ENCODE results near the gene VNN1.
"Not testable (repeated sequence)": the region's sequence is repeated elsewhere in the genome, so short reads cannot be mapped to it uniquely, and the experiment has no call there.

Gene VNN1

GRCh38 chr6:132708002-132708401, 5.9 kb downstream of the VNN1 start:
- CTCF ChIA-PET, result no interaction called here
- TF ChIP-seq, protein P1, sequence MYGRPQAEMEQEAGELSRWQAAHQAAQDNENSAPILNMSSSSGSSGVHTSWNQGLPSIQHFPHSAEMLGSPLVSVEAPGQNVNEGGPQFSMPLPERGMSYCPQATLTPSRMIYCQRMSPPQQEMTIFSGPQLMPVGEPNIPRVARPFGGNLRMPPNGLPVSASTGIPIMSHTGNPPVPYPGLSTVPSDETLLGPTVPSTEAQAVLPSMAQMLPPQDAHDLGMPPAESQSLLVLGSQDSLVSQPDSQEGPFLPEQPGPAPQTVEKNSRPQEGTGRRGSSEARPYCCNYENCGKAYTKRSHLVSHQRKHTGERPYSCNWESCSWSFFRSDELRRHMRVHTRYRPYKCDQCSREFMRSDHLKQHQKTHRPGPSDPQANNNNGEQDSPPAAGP (tag by site-specific recombination; IDR thresholded peaks at IDR 0.05), result no peak
- TF ChIP-seq ZNF501 (tag by site-specific recombination; IDR thresholded peaks at IDR 0.05), result no peak
- no peak for TF ChIP-seq ZSCAN18 (tag by site-specific recombination; IDR thresholded peaks at IDR 0.05)
- no peak for TF ChIP-seq ZNF560 (tag by site-specific recombination; IDR thresholded peaks at IDR 0.05; ENCODE audit: borderline replicate concordance)
- TF ChIP-seq ZNF837 (tag by site-specific recombination; IDR thresholded peaks at IDR 0.05), result no peak
- no peak for TF ChIP-seq ZNF555 (tag by site-specific recombination; conservative IDR thresholded peaks at IDR 0.05)
- no peak for TF ChIP-seq ZSCAN30 (tag by site-specific recombination; IDR thresholded peaks at IDR 0.05)
- no peak for TF ChIP-seq ZFP37 (tag by site-specific recombination; IDR thresholded peaks at IDR 0.05)
- TF ChIP-seq ZNF404 (tag by site-specific recombination; IDR thresholded peaks at IDR 0.05), result no peak
- TF ChIP-seq ZNF558 (tag by site-specific recombination; IDR thresholded peaks at IDR 0.05), result no peak
- no peak for TF ChIP-seq PRDM1 (tag by site-specific recombination; IDR thresholded peaks at IDR 0.05)
- no peak for TF ChIP-seq MZF1 (tag by site-specific recombination; IDR thresholded peaks at IDR 0.05; ENCODE audit: borderline replicate concordance)
- TF ChIP-seq ZNF416 (tag by site-specific recombination; IDR thresholded peaks at IDR 0.05), result no peak

DNA sequence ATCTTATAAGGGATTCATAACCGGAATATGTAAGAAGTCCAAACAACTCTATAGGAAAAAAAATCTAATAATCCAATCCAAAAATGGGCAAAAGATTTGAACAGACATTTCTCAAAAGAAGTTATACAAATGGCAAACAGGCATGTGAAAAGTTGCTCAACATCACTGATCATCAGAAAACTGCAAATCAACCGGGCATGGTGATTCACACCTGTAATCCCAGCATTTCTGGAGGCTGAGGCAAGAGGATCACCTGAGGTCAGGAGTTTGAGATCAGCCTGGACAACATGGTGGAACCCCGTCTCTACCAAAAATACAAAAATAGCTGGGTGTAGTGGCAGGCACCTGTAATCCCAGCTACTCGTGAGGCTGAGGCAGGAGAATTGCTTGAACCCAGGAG, 7.1 kb downstream of the VNN1 start:
- CTCF ChIA-PET; H3K4me3 ChIP-seq (ENCODE audit: low read depth, low read length); H3K4me1 ChIP-seq (ENCODE audit: control insufficient read depth, insufficient read depth, low read length); POLR2A ChIA-PET; H3K36me3 ChIP-seq (ENCODE audit: control insufficient read depth in 2 of 2, insufficient read depth in 1 of 2, low read length in 2 of 2); H3K9me3 ChIP-seq (ENCODE audit: control insufficient read depth, insufficient read depth, low read depth, low read length); H3K27ac ChIP-seq (ENCODE audit: extremely low read depth, low read depth, low read length): not testable (repeated sequence)

More at GRCh38 chr6:132708002-132708401, 5.9 kb downstream of the VNN1 start:
- Histone ChIP-seq H3K27ac (ENCODE audit: extremely low read depth, low read depth, low read length) (no peak overlapping the region), H3K9me3 (ENCODE audit: control insufficient read depth, insufficient read depth, low read depth, low read length) (no peaks in the 10 kb centered on the region), H3K4me1 (ENCODE audit: control insufficient read depth, insufficient read depth, low read length) (no peaks in the 10 kb centered on the region), H3K4me3 (ENCODE audit: low read depth, low read length) (no peak overlapping the region), H3K36me3 (ENCODE audit: control insufficient read depth in 2 of 2, insufficient read depth in 1 of 2, low read length in 2 of 2) (no peaks in the 10 kb centered on the region)
- POLR2A ChIA-PET, result no interaction called here

- POLR2A ChIA-PET, result no interaction called here
- Histone ChIP-seq H3K4me1 (ENCODE audit: control insufficient read depth, insufficient read depth, low read length) (no peaks in the 10 kb centered on the region), H3K36me3 (ENCODE audit: control insufficient read depth in 2 of 2, insufficient read depth in 1 of 2, low read length in 2 of 2) (no peaks in the 10 kb centered on the region), H3K4me3 (ENCODE audit: low read depth, low read length) (no peak overlapping the region), H3K9me3 (ENCODE audit: control insufficient read depth, insufficient read depth, low read depth, low read length) (no peaks in the 10 kb centered on the region), H3K27ac (ENCODE audit: extremely low read depth, low read depth, low read length) (no peak overlapping the region)
- TF ChIP-seq, protein P2, sequence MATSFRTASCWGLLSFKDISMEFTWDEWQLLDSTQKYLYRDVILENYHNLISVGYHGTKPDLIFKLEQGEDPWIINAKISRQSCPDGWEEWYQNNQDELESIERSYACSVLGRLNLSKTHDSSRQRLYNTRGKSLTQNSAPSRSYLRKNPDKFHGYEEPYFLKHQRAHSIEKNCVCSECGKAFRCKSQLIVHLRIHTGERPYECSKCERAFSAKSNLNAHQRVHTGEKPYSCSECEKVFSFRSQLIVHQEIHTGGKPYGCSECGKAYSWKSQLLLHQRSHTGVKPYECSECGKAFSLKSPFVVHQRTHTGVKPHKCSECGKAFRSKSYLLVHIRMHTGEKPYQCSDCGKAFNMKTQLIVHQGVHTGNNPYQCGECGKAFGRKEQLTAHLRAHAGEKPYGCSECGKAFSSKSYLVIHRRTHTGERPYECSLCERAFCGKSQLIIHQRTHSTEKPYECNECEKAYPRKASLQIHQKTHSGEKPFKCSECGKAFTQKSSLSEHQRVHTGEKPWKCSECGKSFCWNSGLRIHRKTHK (tag by site-specific recombination; IDR thresholded peaks at IDR 0.05), result no peak
- TF ChIP-seq, protein P3, sequence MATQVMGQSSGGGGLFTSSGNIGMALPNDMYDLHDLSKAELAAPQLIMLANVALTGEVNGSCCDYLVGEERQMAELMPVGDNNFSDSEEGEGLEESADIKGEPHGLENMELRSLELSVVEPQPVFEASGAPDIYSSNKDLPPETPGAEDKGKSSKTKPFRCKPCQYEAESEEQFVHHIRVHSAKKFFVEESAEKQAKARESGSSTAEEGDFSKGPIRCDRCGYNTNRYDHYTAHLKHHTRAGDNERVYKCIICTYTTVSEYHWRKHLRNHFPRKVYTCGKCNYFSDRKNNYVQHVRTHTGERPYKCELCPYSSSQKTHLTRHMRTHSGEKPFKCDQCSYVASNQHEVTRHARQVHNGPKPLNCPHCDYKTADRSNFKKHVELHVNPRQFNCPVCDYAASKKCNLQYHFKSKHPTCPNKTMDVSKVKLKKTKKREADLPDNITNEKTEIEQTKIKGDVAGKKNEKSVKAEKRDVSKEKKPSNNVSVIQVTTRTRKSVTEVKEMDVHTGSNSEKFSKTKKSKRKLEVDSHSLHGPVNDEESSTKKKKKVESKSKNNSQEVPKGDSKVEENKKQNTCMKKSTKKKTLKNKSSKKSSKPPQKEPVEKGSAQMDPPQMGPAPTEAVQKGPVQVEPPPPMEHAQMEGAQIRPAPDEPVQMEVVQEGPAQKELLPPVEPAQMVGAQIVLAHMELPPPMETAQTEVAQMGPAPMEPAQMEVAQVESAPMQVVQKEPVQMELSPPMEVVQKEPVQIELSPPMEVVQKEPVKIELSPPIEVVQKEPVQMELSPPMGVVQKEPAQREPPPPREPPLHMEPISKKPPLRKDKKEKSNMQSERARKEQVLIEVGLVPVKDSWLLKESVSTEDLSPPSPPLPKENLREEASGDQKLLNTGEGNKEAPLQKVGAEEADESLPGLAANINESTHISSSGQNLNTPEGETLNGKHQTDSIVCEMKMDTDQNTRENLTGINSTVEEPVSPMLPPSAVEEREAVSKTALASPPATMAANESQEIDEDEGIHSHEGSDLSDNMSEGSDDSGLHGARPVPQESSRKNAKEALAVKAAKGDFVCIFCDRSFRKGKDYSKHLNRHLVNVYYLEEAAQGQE (tag by site-specific recombination; IDR thresholded peaks at IDR 0.05), result peak; percentile 59; the same call in 1 of the 2 replicates
- CTCF ChIA-PET, result interaction anchor here (0.6 kb wide), 2 partner anchors 50 to 536 kb away, joined by 3 to 4 read pairs; no protein-coding TSS in a partner anchor
Measured at GRCh38 chr6:132703936-132704335, 9.9 kb downstream of the VNN1 start.

All from HEK293 (cell line).